Measurements from ENCODE around the gene ACTN1. TPM values are rescaled to one million over a fixed set of nuclear protein-coding genes. Genes with fewer than 3 reads are reported as not detected.

ACTN1 gene
- polyA plus RNA-seq, 1 experiment = 641 TPM

- ChIA-PET POLR2A (no interaction called here), CTCF (interaction anchor here (1.6 to 2.7 kb wide), 2 partner anchors 19 to 215 kb away, joined by 3 to 10 read pairs; no protein-coding TSS in a partner anchor)
- H3K27ac ChIP-seq (ENCODE audit: low read depth, low read length) = peak overlapping the region; percentile 47
- H3K9me3 ChIP-seq (ENCODE audit: control insufficient read depth, insufficient read depth, low read length) = no peaks in the 10 kb centered on the region
- no peak overlapping the region for H3K4me3 ChIP-seq (ENCODE audit: low read depth, low read length)
- no peaks in the 10 kb centered on the region for H3K27me3 ChIP-seq (ENCODE audit: control insufficient read depth, insufficient read depth, low read length)
- TF ChIP-seq CTCF (IDR thresholded peaks at IDR 0.05; ENCODE audit: low read depth, low read length) = no peak
- no peak for DNase-seq (ENCODE audit: low read depth, low spot score)
These were observed 86.1 kb downstream of the ACTN1 start for GRCh38 chr14:68892961-68893360.

- no peaks in the 10 kb centered on the region for H3K27me3 ChIP-seq (ENCODE audit: control insufficient read depth, insufficient read depth, low read length)
- no peak for TF ChIP-seq CTCF (IDR thresholded peaks at IDR 0.05; ENCODE audit: low read depth, low read length)
- peak overlapping the region; percentile 47 for H3K27ac ChIP-seq (ENCODE audit: low read depth, low read length)
- CTCF ChIA-PET = interaction anchor here (0.6 to 2.7 kb wide), 5 partner anchors 18 to 216 kb away, joined by 3 to 10 read pairs (median 3); no protein-coding TSS in a partner anchor
- H3K4me3 ChIP-seq (ENCODE audit: low read depth, low read length) = no peak overlapping the region
- POLR2A ChIA-PET = no interaction called here
- no peak for DNase-seq (ENCODE audit: low read depth, low spot score)
- no peaks in the 10 kb centered on the region for H3K9me3 ChIP-seq (ENCODE audit: control insufficient read depth, insufficient read depth, low read length)
These were observed 87.0 kb downstream of the ACTN1 start for GRCh38 chr14:68891851-68892660.

- ChIA-PET CTCF (interaction anchor here (1.2 to 2.7 kb wide), 2 partner anchors 21 to 211 kb away, joined by 3 to 10 read pairs; no protein-coding TSS in a partner anchor), POLR2A (no interaction called here)
- H3K27me3 ChIP-seq (ENCODE audit: control insufficient read depth, insufficient read depth, low read length) = no peaks in the 10 kb centered on the region
- DNase-seq (ENCODE audit: low read depth, low spot score) = no peak
- H3K9me3 ChIP-seq (ENCODE audit: control insufficient read depth, insufficient read depth, low read length) = no peaks in the 10 kb centered on the region
- H3K27ac ChIP-seq (ENCODE audit: low read depth, low read length) = no peak overlapping the region
- TF ChIP-seq CTCF (IDR thresholded peaks at IDR 0.05; ENCODE audit: low read depth, low read length) = no peak
- no peak overlapping the region for H3K4me3 ChIP-seq (ENCODE audit: low read depth, low read length)
These were observed 88.8 kb downstream of the ACTN1 start for GRCh38 chr14:68890173-68890931.

GRCh38 chr14:68888883-68889282 lies 90.2 kb downstream of the ACTN1 start:
- Histone ChIP-seq H3K27me3 (ENCODE audit: control insufficient read depth, insufficient read depth, low read length) (no peaks in the 10 kb centered on the region), H3K27ac (ENCODE audit: low read depth, low read length) (no peak overlapping the region), H3K4me3 (ENCODE audit: low read depth, low read length) (no peak overlapping the region), H3K9me3 (ENCODE audit: control insufficient read depth, insufficient read depth, low read length) (no peaks in the 10 kb centered on the region)
- TF ChIP-seq CTCF (IDR thresholded peaks at IDR 0.05; ENCODE audit: low read depth, low read length) = no peak
- CTCF ChIA-PET = no interaction called here
- POLR2A ChIA-PET = no interaction called here
- DNase-seq (ENCODE audit: low read depth, low spot score) = no peak

Measured in AG04450 (cell line).